SK-N-SH (cell line): Measurements from ENCODE around the gene PRDM15. TPM values are rescaled to one million over a fixed set of nuclear protein-coding genes. Genes with fewer than 3 reads are reported as not detected.

Source experiments
- CTCF ChIA-PET: fragments of 300-600, 350-600 bp; formaldehyde crosslinking; extraction: SDS; loops from one replicate; lab custom pipeline; 2021; lab: Yijun Ruan, JAX
- POLR2A ChIA-PET: fragments of 350-600 bp; sonication (Branson Sonifier 250); formaldehyde crosslinking; extraction: SDS; loops from one replicate; lab custom pipeline; 2020; ENCODE audit warnings: antibody characterized with exemption, inconsistent platforms; lab: Yijun Ruan, JAX
- DNase-seq: peaks from one replicate; pipeline ENCODE4 v3.0.0; 2012
- H2AFZ ChIP-seq: fragments of 200-600 bp; sonication (generic); 2 replicates; pipeline ENCODE4 v1.8.1; 2016; ENCODE audit warnings: antibody characterized with exemption, mild to moderate bottlenecking, low read depth
- H3F3A ChIP-seq: fragments of 200-600 bp; sonication (generic); replicated peaks from 2 replicates; pipeline ENCODE3; 2016; ENCODE audit warnings: antibody characterized with exemption, mild to moderate bottlenecking; ENCODE audit not compliant: insufficient read depth
- H3K27ac ChIP-seq, 2 experiments: fragments of 200-500 bp in 1 of 2; fragments of 200-600 bp in 1 of 2; sonication (Bioruptor generic) in 1 of 2; sonication (generic), shearing (Covaris generic) in 1 of 2; 2 replicates each; pipeline versions ENCODE4 v1.5.1 to v1.6.1; 2014 to 2016; ENCODE audit warnings: low read depth in 2 of 2, inconsistent platforms in 1 of 2, low read length in 1 of 2, mild to moderate bottlenecking in 1 of 2, mixed read lengths in 1 of 2
- H3K27me3 ChIP-seq: fragments of 200-600 bp; sonication (generic), shearing (Covaris generic); 2 replicates; pipeline ENCODE4 v1.6.1; 2016; ENCODE audit warnings: mixed run types; ENCODE audit not compliant: insufficient read depth
- H3K36me3 ChIP-seq, 2 experiments: fragments of 200-500 bp in 1 of 2; fragments of 200-600 bp in 1 of 2; sonication (Bioruptor generic) in 1 of 2; sonication (generic) in 1 of 2; replicated peaks in 1 of 2; 2 replicates each; pipeline versions ENCODE3 to v1.5.1; 2014 to 2016; ENCODE audit warnings: low read length in 1 of 2, mild to moderate bottlenecking in 1 of 2; ENCODE audit not compliant: insufficient read depth in 2 of 2, control insufficient read depth in 1 of 2
- H3K4me1 ChIP-seq, 2 experiments: fragments of 200-500 bp in 1 of 2; fragments of 200-600 bp in 1 of 2; sonication (Bioruptor generic) in 1 of 2; sonication (generic), shearing (Covaris generic) in 1 of 2; 2 replicates each; pipeline versions ENCODE4 v1.5.1 to v1.6.1; 2014 to 2016; ENCODE audit warnings: low read depth in 1 of 2, low read length in 1 of 2, mixed run types in 1 of 2; ENCODE audit not compliant: insufficient read depth in 2 of 2, control insufficient read depth in 1 of 2
- H3K4me2 ChIP-seq: fragments of 200-600 bp; sonication (generic), shearing (Covaris generic); 2 replicates; pipeline ENCODE4 v1.6.1; 2017; ENCODE audit warnings: mixed run types
- H3K4me3 ChIP-seq, 2 experiments: fragments of 200-500 bp in 1 of 2; fragments of 200-600 bp in 1 of 2; sonication (Bioruptor generic) in 1 of 2; sonication (generic), shearing (Covaris generic) in 1 of 2; 2 replicates each; pipeline versions ENCODE4 v1.5.1 to v1.8.1; 2014 to 2016; ENCODE audit warnings: low read depth in 2 of 2, inconsistent platforms in 1 of 2, low read length in 1 of 2, mild to moderate bottlenecking in 1 of 2, mixed read lengths in 1 of 2, moderate library complexity in 1 of 2
- H3K79me2 ChIP-seq: fragments of 200-600 bp; sonication (generic); 2 replicates; pipeline ENCODE4 v1.8.1; 2017; ENCODE audit warnings: mild to moderate bottlenecking; ENCODE audit not compliant: insufficient read depth
- H3K9ac ChIP-seq: fragments of 200-600 bp; sonication (generic); 2 replicates; pipeline ENCODE4 v1.6.1; 2017; ENCODE audit warnings: mixed run types
- H3K9me2 ChIP-seq: fragments of 200-600 bp; sonication (generic); 2 replicates; pipeline ENCODE4 v1.6.1; 2017; ENCODE audit warnings: mixed run types
- H3K9me3 ChIP-seq: fragments of 200-600 bp; sonication (generic); 2 replicates; pipeline ENCODE4 v1.6.1; 2017; ENCODE audit warnings: mixed run types, mild to moderate bottlenecking, moderate library complexity
- H4K20me1 ChIP-seq: fragments of 200-600 bp; sonication (generic); 2 replicates; pipeline ENCODE4 v1.6.1; 2017; ENCODE audit warnings: mild to moderate bottlenecking, mixed run types; ENCODE audit not compliant: insufficient read depth
- CHD2 ChIP-seq: fragments of 150-350 bp; IDR thresholded peaks from 2 replicates; pipeline ENCODE4 v1.6.1; 2018; ENCODE audit warnings: low read length; ENCODE audit not compliant: partially characterized antibody
- ELF1 ChIP-seq: IDR thresholded peaks from 2 replicates; pipeline ENCODE4 v1.4.0; 2012
- EZH2phosphoT487 ChIP-seq: fragments of 200-600 bp; sonication (generic); IDR thresholded peaks from 2 replicates; pipeline ENCODE4 v1.6.1; 2017; ENCODE audit warnings: low read depth, mixed run types, mild to moderate bottlenecking, antibody characterized with exemption, moderate library complexity, borderline replicate concordance
- FOXJ3 ChIP-seq: sonication (generic); formaldehyde crosslinking; IDR thresholded peaks from 2 replicates; pipeline ENCODE4 v1.5.1; 2020; ENCODE audit warnings: mild to moderate bottlenecking, missing genetic modification reagents
- GATA2 ChIP-seq: sonication (generic); formaldehyde crosslinking; IDR thresholded peaks from 2 replicates; pipeline ENCODE4 v1.5.0; 2020; ENCODE audit warnings: mild to moderate bottlenecking, missing genetic modification reagents
- IRF3 ChIP-seq: fragments of 150-350 bp; IDR thresholded peaks from 2 replicates; pipeline ENCODE4 v1.6.1; 2016; ENCODE audit warnings: mild to moderate bottlenecking, low read depth, low read length
- JUND ChIP-seq: IDR thresholded peaks from 2 replicates; pipeline ENCODE4 v1.4.0; 2012
- MEF2A ChIP-seq: IDR thresholded peaks from 2 replicates; pipeline ENCODE4 v1.4.0; 2012; ENCODE audit warnings: low read depth, borderline replicate concordance
- MXI1 ChIP-seq: IDR thresholded peaks from 2 replicates; pipeline ENCODE4 v1.6.1; 2012; ENCODE audit warnings: mild to moderate bottlenecking, low read depth, low read length, improper control_type of control experiment
- PBX3 ChIP-seq: IDR thresholded peaks from 2 replicates; pipeline ENCODE4; 2012
- RAD21 ChIP-seq: IDR thresholded peaks from 2 replicates; pipeline ENCODE4 v1.6.1; 2012; ENCODE audit warnings: mild to moderate bottlenecking, low read length
- RCOR1 ChIP-seq: fragments of 150-350 bp; IDR thresholded peaks from 2 replicates; pipeline ENCODE4 v1.6.1; 2017; ENCODE audit warnings: antibody characterized with exemption, low read length
- RXRA ChIP-seq: IDR thresholded peaks from 2 replicates; pipeline ENCODE4 v1.4.0; 2012; ENCODE audit warnings: low read depth, mild to moderate bottlenecking, borderline replicate concordance
- TAF1 ChIP-seq: IDR thresholded peaks from 2 replicates; pipeline ENCODE4 v1.6.1; 2012; ENCODE audit warnings: low read depth, mild to moderate bottlenecking, low read length, moderate library complexity, borderline replicate concordance
- TCF12 ChIP-seq: IDR thresholded peaks from 2 replicates; pipeline ENCODE4 v1.4.0; 2012
- TEAD4 ChIP-seq: IDR thresholded peaks from 2 replicates; pipeline ENCODE4 v1.4.0; 2012; ENCODE audit warnings: mild to moderate bottlenecking, borderline replicate concordance; ENCODE audit not compliant: insufficient read depth
- YY1 ChIP-seq: IDR thresholded peaks from 2 replicates; pipeline ENCODE4 v1.4.0; 2012; ENCODE audit warnings: low read depth, mild to moderate bottlenecking
- WGBS: methylation state at CpG from one replicate; pipeline ENCODE4 v1.1.6; 2017; ENCODE audit warnings: low lambda C conversion rate; 5-methylcytosine and 5-hydroxymethylcytosine counted together
- polyA plus RNA-seq, 3 experiments: library from polyadenylated mRNA; depleted of rRNA; stranded (reverse); fragments of >200 nt; gene quantifications; 2 replicates each; pipeline ENCODE4 v1.2.3, GENCODE V29; 2012
- TF ChIP-seq, protein P1 (sequence below): IDR thresholded peaks from 2 replicates; pipeline ENCODE4 v1.4.0; 2012; ENCODE audit warnings: low read depth
- TF ChIP-seq, protein P2 (sequence below): fragments of 200-600 bp; sonication (generic); IDR thresholded peaks from 2 replicates; pipeline ENCODE4 v1.6.1; 2017; ENCODE audit warnings: antibody characterized with exemption, mild to moderate bottlenecking, moderate library complexity
- TF ChIP-seq, protein P3 (sequence below): IDR thresholded peaks from 2 replicates; pipeline ENCODE4 v1.4.0; 2012; ENCODE audit warnings: low read depth, borderline replicate concordance

PRDM15 gene
- polyA plus RNA-seq, 1 of the 3 experiments (the other 2 are of a cell fraction), result 7.0 TPM

DNA sequence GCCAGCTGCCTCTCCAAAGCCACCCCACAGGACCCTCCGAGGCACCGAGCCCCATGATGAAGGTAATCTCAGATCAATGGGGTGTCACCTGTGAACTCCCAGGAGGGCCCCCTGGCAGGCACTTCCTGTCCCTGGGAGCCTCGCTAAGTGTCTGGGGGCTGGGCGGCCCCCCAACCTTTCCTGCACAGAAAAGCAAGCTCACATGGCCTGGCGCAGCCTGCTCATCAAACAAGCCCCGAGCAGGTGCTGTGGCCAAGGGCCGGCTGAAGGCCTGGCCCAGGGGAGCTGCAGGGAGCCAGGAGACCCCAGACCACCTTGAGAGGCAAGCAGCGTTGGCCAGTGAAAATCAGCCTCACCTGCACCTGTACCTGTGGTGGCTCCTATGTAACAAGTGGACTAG lies 115.1 kb downstream of the PRDM15 start:
- Histone ChIP-seq H3K9me2 (no peaks in the 10 kb centered on the region), H3K27me3 (no peaks in the 10 kb centered on the region), H3K4me1 (peaks cover 0 to 10% of the 10 kb centered on the region in 2 experiments; a peak in 2 of 4 replicates), H2AFZ (no peak overlapping the region), H4K20me1 (no peaks in the 10 kb centered on the region), H3K27ac (no peak overlapping the region), H3K4me3 (no peak overlapping the region), H3K79me2 (peaks cover 16% of the 10 kb centered on the region; the same call in 1 of the 2 replicates), H3K9ac (no peak overlapping the region), H3F3A (peaks cover 14% of the 10 kb centered on the region), H3K4me2 (no peak overlapping the region), H3K36me3 (no peaks in the 10 kb centered on the region), H3K9me3 (no peaks in the 10 kb centered on the region)
- TF ChIP-seq IRF3 (no peak), FOXJ3 (CRISPR knock-in tag) (no peak), YY1 (no peak), GATA2 (CRISPR knock-in tag) (no peak), MXI1 (no peak), ELF1 (no peak)
- TF ChIP-seq, protein P1, sequence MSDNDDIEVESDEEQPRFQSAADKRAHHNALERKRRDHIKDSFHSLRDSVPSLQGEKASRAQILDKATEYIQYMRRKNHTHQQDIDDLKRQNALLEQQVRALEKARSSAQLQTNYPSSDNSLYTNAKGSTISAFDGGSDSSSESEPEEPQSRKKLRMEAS, result no peak
- CTCF ChIA-PET, result interaction anchor here (1.3 to 2.1 kb wide), 2 partner anchors 14 to 151 kb away, joined by 5 to 16 read pairs; no protein-coding TSS in a partner anchor
- DNase-seq, result no peak
- no CpG with 5 or more reads among the region's 8 CpGs for WGBS
- POLR2A ChIA-PET, result no interaction called here

- no peak for TF ChIP-seq RCOR1
- TF ChIP-seq RAD21, result no peak
- no peak for TF ChIP-seq TAF1
- no peak for TF ChIP-seq RXRA
- no peak for TF ChIP-seq EZH2phosphoT487
- no peak for TF ChIP-seq IRF3
- no peak for TF ChIP-seq JUND
- TF ChIP-seq TCF12, result no peak
- TF ChIP-seq, protein P2, sequence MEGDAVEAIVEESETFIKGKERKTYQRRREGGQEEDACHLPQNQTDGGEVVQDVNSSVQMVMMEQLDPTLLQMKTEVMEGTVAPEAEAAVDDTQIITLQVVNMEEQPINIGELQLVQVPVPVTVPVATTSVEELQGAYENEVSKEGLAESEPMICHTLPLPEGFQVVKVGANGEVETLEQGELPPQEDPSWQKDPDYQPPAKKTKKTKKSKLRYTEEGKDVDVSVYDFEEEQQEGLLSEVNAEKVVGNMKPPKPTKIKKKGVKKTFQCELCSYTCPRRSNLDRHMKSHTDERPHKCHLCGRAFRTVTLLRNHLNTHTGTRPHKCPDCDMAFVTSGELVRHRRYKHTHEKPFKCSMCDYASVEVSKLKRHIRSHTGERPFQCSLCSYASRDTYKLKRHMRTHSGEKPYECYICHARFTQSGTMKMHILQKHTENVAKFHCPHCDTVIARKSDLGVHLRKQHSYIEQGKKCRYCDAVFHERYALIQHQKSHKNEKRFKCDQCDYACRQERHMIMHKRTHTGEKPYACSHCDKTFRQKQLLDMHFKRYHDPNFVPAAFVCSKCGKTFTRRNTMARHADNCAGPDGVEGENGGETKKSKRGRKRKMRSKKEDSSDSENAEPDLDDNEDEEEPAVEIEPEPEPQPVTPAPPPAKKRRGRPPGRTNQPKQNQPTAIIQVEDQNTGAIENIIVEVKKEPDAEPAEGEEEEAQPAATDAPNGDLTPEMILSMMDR, result no peak
- TF ChIP-seq, protein P3, sequence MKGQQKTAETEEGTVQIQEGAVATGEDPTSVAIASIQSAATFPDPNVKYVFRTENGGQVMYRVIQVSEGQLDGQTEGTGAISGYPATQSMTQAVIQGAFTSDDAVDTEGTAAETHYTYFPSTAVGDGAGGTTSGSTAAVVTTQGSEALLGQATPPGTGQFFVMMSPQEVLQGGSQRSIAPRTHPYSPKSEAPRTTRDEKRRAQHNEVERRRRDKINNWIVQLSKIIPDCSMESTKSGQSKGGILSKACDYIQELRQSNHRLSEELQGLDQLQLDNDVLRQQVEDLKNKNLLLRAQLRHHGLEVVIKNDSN, result no peak
- TF ChIP-seq TEAD4, result no peak
- no peak for TF ChIP-seq MEF2A
- no peak for TF ChIP-seq CHD2
- no peak for TF ChIP-seq PBX3
- no peak for TF ChIP-seq YY1
- peaks cover 14% of the 10 kb centered on the region for H3F3A ChIP-seq
- no peaks in the 10 kb centered on the region for H3K9me2 ChIP-seq
- H3K9ac ChIP-seq, result no peak overlapping the region
- H3K4me3 ChIP-seq, result no peak overlapping the region
- H3K9me3 ChIP-seq, result no peaks in the 10 kb centered on the region
- no peak for DNase-seq
- POLR2A ChIA-PET, result no interaction called here
- peaks cover 0 to 10% of the 10 kb centered on the region in 2 experiments; a peak in 2 of 4 replicates for H3K4me1 ChIP-seq
- H3K79me2 ChIP-seq, result peaks cover 16% of the 10 kb centered on the region; the same call in 1 of the 2 replicates
- no peak overlapping the region for H3K27ac ChIP-seq
- no peak overlapping the region for H2AFZ ChIP-seq
- no peaks in the 10 kb centered on the region for H3K36me3 ChIP-seq
- no peak overlapping the region for H3K4me2 ChIP-seq
- CTCF ChIA-PET, result interaction anchor here (1.3 to 2.1 kb wide), 2 partner anchors 15 to 150 kb away, joined by 5 to 16 read pairs; no protein-coding TSS in a partner anchor
- no peaks in the 10 kb centered on the region for H4K20me1 ChIP-seq
- 82% methylated on average over 13 of the region's 21 CpGs for WGBS
- H3K27me3 ChIP-seq, result no peaks in the 10 kb centered on the region
These were observed 115.7 kb downstream of the PRDM15 start for GRCh38 chr21:41763398-41763931.
